ENCODE results near the gene SPSB3.

The SPSB3 gene

DNA sequence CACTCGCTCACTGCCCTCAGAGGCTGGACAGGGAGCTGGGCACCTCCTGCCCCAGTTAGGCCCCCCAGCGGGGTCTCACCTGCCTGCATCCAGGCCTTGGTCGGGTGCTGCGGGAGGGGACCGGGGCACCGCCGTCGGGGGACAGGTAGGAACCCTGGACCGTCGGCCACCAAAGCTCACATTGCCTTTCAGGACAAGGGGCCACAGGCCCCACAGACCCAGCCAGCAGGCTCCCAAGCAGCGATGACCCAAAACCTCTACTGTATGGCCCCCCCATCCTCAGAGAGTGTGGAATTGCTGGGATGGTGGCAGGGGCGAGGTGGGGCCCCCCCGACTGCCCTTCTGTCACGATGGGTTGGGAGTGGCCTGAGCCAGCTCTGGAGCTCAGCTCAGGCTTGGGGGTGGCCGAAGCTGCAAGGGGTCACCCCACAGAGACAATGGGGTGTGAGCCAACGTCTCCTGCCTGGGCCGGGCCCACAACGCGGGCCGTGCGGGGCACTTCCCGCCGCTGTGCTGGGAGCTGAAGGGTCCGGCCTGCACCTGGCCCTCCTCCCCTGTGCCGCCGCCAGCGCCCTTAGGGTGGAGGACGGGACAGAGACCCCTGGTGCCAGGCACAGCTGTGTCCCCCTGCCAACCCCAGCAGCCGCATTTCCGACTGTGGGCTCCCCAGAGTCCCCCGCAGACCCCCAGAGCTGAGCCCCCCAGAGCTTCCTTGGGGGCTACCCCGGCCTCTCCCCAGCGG lies 10.6 kb upstream of the SPSB3 start:
- TF ChIP-seq, protein P1, sequence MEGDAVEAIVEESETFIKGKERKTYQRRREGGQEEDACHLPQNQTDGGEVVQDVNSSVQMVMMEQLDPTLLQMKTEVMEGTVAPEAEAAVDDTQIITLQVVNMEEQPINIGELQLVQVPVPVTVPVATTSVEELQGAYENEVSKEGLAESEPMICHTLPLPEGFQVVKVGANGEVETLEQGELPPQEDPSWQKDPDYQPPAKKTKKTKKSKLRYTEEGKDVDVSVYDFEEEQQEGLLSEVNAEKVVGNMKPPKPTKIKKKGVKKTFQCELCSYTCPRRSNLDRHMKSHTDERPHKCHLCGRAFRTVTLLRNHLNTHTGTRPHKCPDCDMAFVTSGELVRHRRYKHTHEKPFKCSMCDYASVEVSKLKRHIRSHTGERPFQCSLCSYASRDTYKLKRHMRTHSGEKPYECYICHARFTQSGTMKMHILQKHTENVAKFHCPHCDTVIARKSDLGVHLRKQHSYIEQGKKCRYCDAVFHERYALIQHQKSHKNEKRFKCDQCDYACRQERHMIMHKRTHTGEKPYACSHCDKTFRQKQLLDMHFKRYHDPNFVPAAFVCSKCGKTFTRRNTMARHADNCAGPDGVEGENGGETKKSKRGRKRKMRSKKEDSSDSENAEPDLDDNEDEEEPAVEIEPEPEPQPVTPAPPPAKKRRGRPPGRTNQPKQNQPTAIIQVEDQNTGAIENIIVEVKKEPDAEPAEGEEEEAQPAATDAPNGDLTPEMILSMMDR (IDR thresholded peaks at IDR 0.05; ENCODE audit: low read depth, low read length, missing control alignments), result no peak
- no peak overlapping the region for H3K4me3 ChIP-seq (ENCODE audit: low read depth, low read length)
- DNase-seq (ENCODE audit: low read depth), result no peak

GRCh38 chr16:1791943-1792812 lies 9.8 kb upstream of the SPSB3 start:
- TF ChIP-seq, protein P1 (IDR thresholded peaks at IDR 0.05; ENCODE audit: low read depth, low read length, missing control alignments), result no peak
- H3K4me3 ChIP-seq (ENCODE audit: low read depth, low read length), result no peak overlapping the region
- no peak for DNase-seq (ENCODE audit: low read depth)

DNA sequence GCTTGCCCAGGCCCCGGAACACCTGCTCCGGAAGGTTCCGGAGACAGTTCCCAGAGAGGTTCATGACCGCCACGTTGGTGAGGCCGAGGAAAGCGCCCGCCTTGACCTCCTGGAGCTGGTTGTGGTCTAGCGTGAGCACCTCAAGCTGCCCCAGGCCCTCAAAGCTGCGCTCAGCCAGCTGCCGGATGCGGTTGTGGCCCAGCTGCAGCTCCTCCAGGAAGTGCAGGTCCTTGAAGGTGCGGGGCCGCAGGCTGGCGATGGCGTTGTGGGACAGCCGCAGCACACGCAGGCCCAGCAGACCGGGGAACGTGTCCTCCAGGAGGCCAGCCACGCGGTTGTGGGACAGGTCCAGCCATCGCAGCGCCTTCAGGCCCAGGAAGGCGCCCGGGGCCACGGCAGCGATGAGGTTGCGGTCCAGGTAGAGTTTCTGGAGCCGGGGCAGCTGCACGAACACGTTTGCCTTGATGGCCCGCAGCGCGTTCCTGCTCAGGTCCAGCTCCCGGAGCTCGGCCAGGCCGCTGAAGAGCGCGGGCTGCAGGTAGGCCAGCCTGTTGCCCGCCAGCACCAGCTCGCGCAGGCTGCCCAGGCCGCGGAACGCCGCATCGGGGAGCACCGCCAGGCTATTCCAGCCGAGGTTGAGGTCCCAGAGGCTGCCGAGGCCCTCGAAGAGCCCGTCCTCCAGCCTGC lies 9.0 kb upstream of the SPSB3 start:
- TF ChIP-seq, protein P1 (IDR thresholded peaks at IDR 0.05; ENCODE audit: low read depth, low read length, missing control alignments), result no peak
- no peak for DNase-seq (ENCODE audit: low read depth)
- no peak overlapping the region for H3K4me3 ChIP-seq (ENCODE audit: low read depth, low read length)

DNA sequence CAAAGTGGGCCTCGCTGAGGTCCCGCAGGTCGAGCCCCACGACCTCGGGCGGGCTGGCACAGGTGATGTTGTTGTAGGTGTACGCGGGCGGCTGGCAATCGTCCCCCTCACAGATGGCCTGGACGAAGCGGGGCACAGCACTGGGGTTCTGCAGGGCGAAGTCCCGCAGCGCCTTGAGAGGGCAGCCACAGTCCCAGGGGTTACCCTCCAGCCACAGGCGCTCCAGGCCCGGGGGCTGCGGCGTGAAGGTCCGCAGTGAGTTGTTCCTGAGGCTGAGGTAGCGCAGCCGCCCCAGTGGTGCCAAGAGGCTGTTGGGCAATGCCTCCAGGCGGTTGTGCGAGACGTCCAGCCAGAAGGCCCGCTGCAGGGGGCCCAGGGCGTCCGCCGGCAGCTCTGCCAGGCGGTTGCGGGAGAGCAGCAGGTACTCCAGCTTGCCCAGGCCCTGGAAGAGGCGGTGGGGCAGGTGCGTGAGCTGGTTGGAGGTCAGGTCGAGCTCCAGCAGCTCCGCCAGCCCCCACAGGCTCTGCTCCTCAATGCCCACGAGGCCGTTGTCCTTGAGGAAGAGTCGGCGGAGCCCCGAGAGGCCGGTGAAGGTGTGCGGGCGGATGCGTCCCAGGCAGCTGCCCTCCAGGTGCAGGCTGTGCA lies 8.4 kb upstream of the SPSB3 start:
- no peak for DNase-seq (ENCODE audit: low read depth)
- TF ChIP-seq, protein P1 (IDR thresholded peaks at IDR 0.05; ENCODE audit: low read depth, low read length, missing control alignments), result no peak
- H3K4me3 ChIP-seq (ENCODE audit: low read depth, low read length), result no peak overlapping the region

DNA sequence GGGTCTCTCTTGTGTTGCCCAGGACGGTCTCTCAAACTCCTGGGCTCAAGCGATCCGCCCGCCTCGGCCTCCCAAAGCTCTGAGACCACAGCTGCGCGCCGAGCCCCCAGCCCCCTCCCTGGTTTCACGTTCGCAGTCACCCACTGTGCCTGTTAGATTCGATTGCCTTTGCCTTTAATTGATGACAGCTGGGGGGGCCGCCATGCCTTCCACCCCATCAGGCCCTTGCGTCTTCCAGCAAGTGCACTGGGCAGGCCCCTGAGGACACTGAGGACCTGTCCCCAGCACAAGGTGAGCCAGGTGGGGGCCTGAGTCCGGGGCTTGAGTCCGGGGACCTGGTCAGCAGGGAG lies 7.9 kb upstream of the SPSB3 start:
- H3K4me3 ChIP-seq (ENCODE audit: low read depth, low read length), result no peak overlapping the region
- TF ChIP-seq, protein P1 (IDR thresholded peaks at IDR 0.05; ENCODE audit: low read depth, low read length, missing control alignments), result no peak
- no peak for DNase-seq (ENCODE audit: low read depth)

DNA sequence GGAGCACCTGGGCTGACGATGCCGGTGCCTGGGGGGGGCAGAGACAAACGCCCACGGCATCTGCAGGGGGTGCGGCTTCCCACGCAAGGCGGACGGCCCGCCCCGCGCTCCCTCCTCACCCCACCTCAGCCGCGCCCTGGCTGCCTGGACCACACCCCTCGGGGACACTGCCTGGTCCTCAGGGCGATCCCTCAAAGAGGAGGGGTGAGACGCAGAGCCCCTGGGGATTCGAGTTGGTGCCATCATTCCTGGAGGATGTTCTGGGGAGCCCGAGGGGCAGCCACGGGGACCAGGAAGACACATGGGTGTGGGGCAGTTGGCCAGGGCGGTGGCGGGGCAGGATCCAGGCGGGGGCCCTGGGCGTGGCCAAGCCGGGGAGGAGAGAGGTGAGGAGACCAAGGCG lies 7.3 kb upstream of the SPSB3 start:
- DNase-seq (ENCODE audit: low read depth), result no peak
- TF ChIP-seq, protein P1 (IDR thresholded peaks at IDR 0.05; ENCODE audit: low read depth, low read length, missing control alignments), result no peak
- no peak overlapping the region for H3K4me3 ChIP-seq (ENCODE audit: low read depth, low read length)
